Prostate gland (tissue), 2 donors: ENCODE measurements around the gene UCHL1.

Experiments
- CTCF ChIP-seq, 4 experiments: fragments of 200-600 bp in 2 of 4; fragments of 450-650 bp in 2 of 4; sonication (generic) in 2 of 4; IDR thresholded peaks; 1 replicate in 3 of 4; 2 replicates in 1 of 4; pipeline ENCODE4 v1.5.1; 2016 to 2019; ENCODE audit warnings: antibody characterized with exemption in 4 of 4, mild to moderate bottlenecking in 2 of 4, moderate library complexity in 2 of 4
- POLR2AphosphoS5 ChIP-seq: sonication (generic); formaldehyde crosslinking; IDR thresholded peaks from one replicate; pipeline ENCODE4 v1.6.1; 2017; ENCODE audit warnings: antibody characterized with exemption

- TF ChIP-seq CTCF (IDR thresholded peaks at IDR 0.05) (no peak), POLR2AphosphoS5 (no peak)
These were observed 651 bp downstream of the UCHL1 start for GRCh38 chr4:41257257-41257901.
